KOPT-K1 (cell line): ENCODE results near the gene NBDY.

ENCODE experiments used
- H3K27ac ChIP-seq: fragments of 200-600 bp; sonication (generic); 2 replicates; pipeline ENCODE4 v1.5.1; 2016; ENCODE audit warnings: antibody characterized with exemption, mild to moderate bottlenecking, low read depth, low read length; ENCODE audit not compliant: poor library complexity, severe bottlenecking
- H3K36me3 ChIP-seq: fragments of 200-600 bp; sonication (generic); 2 replicates; pipeline ENCODE4 v1.5.1; 2017; ENCODE audit warnings: antibody characterized with exemption, mild to moderate bottlenecking, low read length, moderate library complexity; ENCODE audit not compliant: insufficient read depth
- H3K9me3 ChIP-seq: fragments of 200-600 bp; sonication (generic); 2 replicates; pipeline ENCODE4 v1.5.1; 2017; ENCODE audit warnings: antibody characterized with exemption, low read length, mild to moderate bottlenecking; ENCODE audit not compliant: insufficient read depth, poor library complexity, severe bottlenecking

The NBDY gene

DNA sequence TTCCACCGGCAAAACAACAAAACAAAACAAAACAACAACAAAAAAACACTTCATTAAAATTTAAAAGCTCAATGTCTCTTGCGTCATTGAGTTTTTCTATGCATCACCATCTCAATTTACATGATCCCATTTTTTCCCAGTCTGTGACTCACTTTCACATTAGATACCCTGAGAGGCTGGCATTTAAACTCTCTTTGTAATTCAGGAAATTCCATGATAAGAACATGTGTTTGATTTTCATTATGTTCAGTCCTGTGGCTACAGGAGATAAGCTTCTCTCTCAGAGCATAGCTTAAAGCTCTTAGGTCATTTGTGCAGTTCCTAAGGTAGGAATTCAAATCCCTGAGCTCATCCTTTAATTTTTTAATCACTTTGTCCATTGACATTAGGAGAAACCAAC lies 104.6 kb downstream of the NBDY start:
- H3K9me3 ChIP-seq, result no peaks in the 10 kb centered on the region
- H3K36me3 ChIP-seq, result no peaks in the 10 kb centered on the region
- H3K27ac ChIP-seq, result no peak overlapping the region

- Histone ChIP-seq H3K36me3 (no peaks in the 10 kb centered on the region), H3K9me3 (peaks cover 7% of the 10 kb centered on the region), H3K27ac (no peak overlapping the region)
These were observed 124.4 kb downstream of the NBDY start for GRCh38 chrX:56853436-56853835.

- peaks cover 7% of the 10 kb centered on the region for H3K9me3 ChIP-seq
- H3K36me3 ChIP-seq, result no peaks in the 10 kb centered on the region
- H3K27ac ChIP-seq, result no peak overlapping the region
These were observed 128.0 kb downstream of the NBDY start for GRCh38 chrX:56857042-56857441.

- Histone ChIP-seq H3K9me3 (peaks cover 7% of the 10 kb centered on the region), H3K36me3 (no peaks in the 10 kb centered on the region), H3K27ac (no peak overlapping the region)
These were observed 131.8 kb downstream of the NBDY start for GRCh38 chrX:56860888-56861287.
